Measurements from ENCODE around the gene PRKG1.

DNA sequence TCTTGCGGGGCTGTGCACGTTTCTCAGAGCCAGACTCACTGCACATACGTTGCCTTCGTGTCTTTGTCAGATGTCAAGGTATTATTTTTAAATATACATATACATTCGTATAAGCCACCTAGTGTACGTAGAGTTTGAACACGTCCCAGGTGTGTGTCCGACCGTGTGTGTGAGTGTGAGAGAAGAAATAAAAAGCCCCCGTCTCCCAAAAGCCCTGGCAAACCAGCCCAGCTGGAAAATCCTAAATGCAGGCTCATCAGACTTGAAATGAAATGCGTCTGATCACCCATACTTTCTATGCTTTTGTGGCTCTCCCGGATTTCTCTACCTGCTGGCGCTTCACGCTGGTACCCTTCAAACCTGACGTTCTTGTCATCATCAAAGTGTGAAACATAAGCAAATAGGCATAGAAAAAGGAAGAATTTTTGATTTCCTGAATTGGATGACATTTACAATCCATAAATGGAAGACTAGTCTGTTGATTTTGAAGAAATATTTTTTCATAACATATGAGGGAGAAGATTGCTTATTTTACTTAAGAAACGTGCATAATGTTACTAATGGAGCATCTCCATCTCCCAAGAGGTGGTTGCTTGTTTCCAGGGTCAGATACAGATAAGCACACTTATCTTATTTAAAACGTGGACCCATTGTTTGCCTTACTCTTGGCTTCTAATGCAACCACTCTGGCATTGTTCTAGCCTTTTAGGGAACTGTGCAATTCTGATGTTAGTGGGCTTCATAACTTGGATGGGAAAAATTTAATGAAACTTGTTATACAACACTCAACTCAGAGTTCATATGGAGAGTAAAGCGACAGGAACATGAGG lies 971 bp downstream of the PRKG1 start:
- TF ChIP-seq, protein P1, sequence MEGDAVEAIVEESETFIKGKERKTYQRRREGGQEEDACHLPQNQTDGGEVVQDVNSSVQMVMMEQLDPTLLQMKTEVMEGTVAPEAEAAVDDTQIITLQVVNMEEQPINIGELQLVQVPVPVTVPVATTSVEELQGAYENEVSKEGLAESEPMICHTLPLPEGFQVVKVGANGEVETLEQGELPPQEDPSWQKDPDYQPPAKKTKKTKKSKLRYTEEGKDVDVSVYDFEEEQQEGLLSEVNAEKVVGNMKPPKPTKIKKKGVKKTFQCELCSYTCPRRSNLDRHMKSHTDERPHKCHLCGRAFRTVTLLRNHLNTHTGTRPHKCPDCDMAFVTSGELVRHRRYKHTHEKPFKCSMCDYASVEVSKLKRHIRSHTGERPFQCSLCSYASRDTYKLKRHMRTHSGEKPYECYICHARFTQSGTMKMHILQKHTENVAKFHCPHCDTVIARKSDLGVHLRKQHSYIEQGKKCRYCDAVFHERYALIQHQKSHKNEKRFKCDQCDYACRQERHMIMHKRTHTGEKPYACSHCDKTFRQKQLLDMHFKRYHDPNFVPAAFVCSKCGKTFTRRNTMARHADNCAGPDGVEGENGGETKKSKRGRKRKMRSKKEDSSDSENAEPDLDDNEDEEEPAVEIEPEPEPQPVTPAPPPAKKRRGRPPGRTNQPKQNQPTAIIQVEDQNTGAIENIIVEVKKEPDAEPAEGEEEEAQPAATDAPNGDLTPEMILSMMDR (IDR thresholded peaks at IDR 0.05), result no peak
- no peak for TF ChIP-seq POLR2A (IDR thresholded peaks at IDR 0.05)
